Measurements from ENCODE around the gene SV2B. TPM values are rescaled to one million over a fixed set of nuclear protein-coding genes. Genes with fewer than 3 reads are reported as not detected.

SV2B gene
- total and polyA plus RNA-seq, 2 donors from 2014 or later = 0.17 to 3.9 TPM

- H3K27me3 ChIP-seq (ENCODE audit: control insufficient read depth, insufficient read depth, low read length) = no peaks in the 10 kb centered on the region
- H3K4me1 ChIP-seq (ENCODE audit: control insufficient read depth in 2 of 3, insufficient read depth in 2 of 3, low read depth in 1 of 3, low read length in 3 of 3) = peaks cover 0 to 2% (median 0%) of the 10 kb centered on the region in 3 donors
- intact Hi-C loops (cut with DNase I) = loop anchor here (10.0 kb wide), 2 partner anchors 516 to 776 kb away; no protein-coding TSS in a partner anchor
- DNase-seq = no peak
- no peak for FAIRE-seq
- H3K27ac ChIP-seq (ENCODE audit: low read depth in 2 of 2, low read length in 2 of 2) = no peak overlapping the region
- H3K36me3 ChIP-seq (ENCODE audit: control insufficient read depth in 2 of 3, insufficient read depth in 3 of 3, low read length in 3 of 3) = no peaks in the 10 kb centered on the region
- H3K4me3 ChIP-seq (ENCODE audit: low read length in 3 of 3) = no peak overlapping the region
- H3K9me3 ChIP-seq (ENCODE audit: control insufficient read depth in 2 of 3, insufficient read depth in 1 of 3, low read length in 3 of 3) = no peaks in the 10 kb centered on the region
- no peak for TF ChIP-seq CTCF (IDR thresholded peaks at IDR 0.05; ENCODE audit: borderline replicate concordance, extremely low read depth, insufficient read depth)
- no peak overlapping the region for H3K9ac ChIP-seq (ENCODE audit: low read length in 3 of 3)
Measured at GRCh38 chr15:91308855-91309254, 208.8 kb downstream of the SV2B start.

- DNase-seq = peak in 2 of 5 donors; percentile 14 to 19
- no peaks in the 10 kb centered on the region for H3K9me3 ChIP-seq (ENCODE audit: control insufficient read depth in 2 of 3, insufficient read depth in 1 of 3, low read length in 3 of 3)
- peaks cover 0 to 2% (median 0%) of the 10 kb centered on the region in 3 donors for H3K4me1 ChIP-seq (ENCODE audit: control insufficient read depth in 2 of 3, insufficient read depth in 2 of 3, low read depth in 1 of 3, low read length in 3 of 3)
- no peaks in the 10 kb centered on the region for H3K36me3 ChIP-seq (ENCODE audit: control insufficient read depth in 2 of 3, insufficient read depth in 3 of 3, low read length in 3 of 3)
- no peaks in the 10 kb centered on the region for H3K27me3 ChIP-seq (ENCODE audit: control insufficient read depth, insufficient read depth, low read length)
- intact Hi-C loops (cut with DNase I) = no loop called here
- H3K27ac ChIP-seq (ENCODE audit: low read depth in 2 of 2, low read length in 2 of 2) = no peak overlapping the region
- H3K9ac ChIP-seq (ENCODE audit: low read length in 3 of 3) = no peak overlapping the region
- H3K4me3 ChIP-seq (ENCODE audit: low read length in 3 of 3) = no peak overlapping the region
- no peak for FAIRE-seq
- no peak for TF ChIP-seq CTCF (IDR thresholded peaks at IDR 0.05; ENCODE audit: borderline replicate concordance, extremely low read depth, insufficient read depth)
Measured at GRCh38 chr15:91311986-91312385, 211.9 kb downstream of the SV2B start.

- TF ChIP-seq CTCF (IDR thresholded peaks at IDR 0.05; ENCODE audit: borderline replicate concordance, extremely low read depth, insufficient read depth) = no peak
- Histone ChIP-seq H3K4me3 (ENCODE audit: low read length in 3 of 3) (no peak overlapping the region), H3K9me3 (ENCODE audit: control insufficient read depth in 2 of 3, insufficient read depth in 1 of 3, low read length in 3 of 3) (no peaks in the 10 kb centered on the region), H3K27ac (ENCODE audit: low read depth in 2 of 2, low read length in 2 of 2) (no peak overlapping the region), H3K36me3 (ENCODE audit: control insufficient read depth in 2 of 3, insufficient read depth in 3 of 3, low read length in 3 of 3) (no peaks in the 10 kb centered on the region), H3K27me3 (ENCODE audit: control insufficient read depth, insufficient read depth, low read length) (no peaks in the 10 kb centered on the region), H3K4me1 (ENCODE audit: control insufficient read depth in 2 of 3, insufficient read depth in 2 of 3, low read depth in 1 of 3, low read length in 3 of 3) (peaks cover 0 to 2% (median 0%) of the 10 kb centered on the region in 3 donors), H3K9ac (ENCODE audit: low read length in 3 of 3) (no peak overlapping the region)
- no peak for FAIRE-seq
- intact Hi-C loops (cut with DNase I) = no loop called here
- no peak for DNase-seq
Measured at GRCh38 chr15:91316126-91316525, 216.1 kb downstream of the SV2B start.

- TF ChIP-seq CTCF (IDR thresholded peaks at IDR 0.05; ENCODE audit: borderline replicate concordance, extremely low read depth, insufficient read depth) = no peak
- intact Hi-C loops (cut with DNase I) = no loop called here
- no peaks in the 10 kb centered on the region for H3K4me1 ChIP-seq (ENCODE audit: control insufficient read depth in 2 of 3, insufficient read depth in 2 of 3, low read depth in 1 of 3, low read length in 3 of 3)
- H3K9me3 ChIP-seq (ENCODE audit: control insufficient read depth in 2 of 3, insufficient read depth in 1 of 3, low read length in 3 of 3) = no peaks in the 10 kb centered on the region
- H3K27ac ChIP-seq (ENCODE audit: low read depth in 2 of 2, low read length in 2 of 2) = no peak overlapping the region
- FAIRE-seq (no peak), DNase-seq (no peak)
- H3K27me3 ChIP-seq (ENCODE audit: control insufficient read depth, insufficient read depth, low read length) = no peaks in the 10 kb centered on the region
- H3K36me3 ChIP-seq (ENCODE audit: control insufficient read depth in 2 of 3, insufficient read depth in 3 of 3, low read length in 3 of 3) = no peaks in the 10 kb centered on the region
- H3K9ac ChIP-seq (ENCODE audit: low read length in 3 of 3) = no peak overlapping the region
- H3K4me3 ChIP-seq (ENCODE audit: low read length in 3 of 3) = no peak overlapping the region
Measured at GRCh38 chr15:91318516-91318915, 218.5 kb downstream of the SV2B start.
